ENCODE results near the gene HEG1.

Gene HEG1

GRCh38 chr3:125010393-125010792 lies 45.4 kb downstream of the HEG1 start:
- no peak for DNase-seq

- no peak for DNase-seq
Measured at GRCh38 chr3:125008766-125009165, 47.0 kb downstream of the HEG1 start.

- DNase-seq: no peak
Measured at GRCh38 chr3:125006291-125006731, 49.5 kb downstream of the HEG1 start.

- no peak for DNase-seq
Measured at GRCh38 chr3:125005676-125006075, 50.1 kb downstream of the HEG1 start.

- DNase-seq: no peak
Measured at GRCh38 chr3:125005222-125005621, 50.6 kb downstream of the HEG1 start.

GRCh38 chr3:125003859-125004595 lies 51.8 kb downstream of the HEG1 start:
- no peak for DNase-seq

GRCh38 chr3:125003369-125003853 lies 52.4 kb downstream of the HEG1 start:
- no peak for DNase-seq

- no peak for DNase-seq
Measured at GRCh38 chr3:125002414-125003368, 53.1 kb downstream of the HEG1 start.

- no peak for DNase-seq
Measured at GRCh38 chr3:125001557-125002413, 54.0 kb downstream of the HEG1 start.

GRCh38 chr3:125000661-125001060 lies 55.1 kb downstream of the HEG1 start:
- DNase-seq: no peak

- no peak for DNase-seq
Measured at GRCh38 chr3:124999897-125000435, 55.8 kb downstream of the HEG1 start.

- DNase-seq: no peak
Measured at GRCh38 chr3:124999317-124999716, 56.5 kb downstream of the HEG1 start.

GRCh38 chr3:124998247-124998630 lies 57.6 kb downstream of the HEG1 start:
- no peak for DNase-seq

GRCh38 chr3:124997303-124998246 lies 58.2 kb downstream of the HEG1 start:
- no peak for DNase-seq

GRCh38 chr3:124995460-124995994 lies 60.3 kb downstream of the HEG1 start:
- DNase-seq: peak; percentile 25 to 41

- no peak for DNase-seq
Measured at GRCh38 chr3:124993466-124993865, 62.3 kb downstream of the HEG1 start.

- no peak for DNase-seq
Measured at GRCh38 chr3:124992041-124992440, 63.8 kb downstream of the HEG1 start.

GRCh38 chr3:124986192-124987143 lies 69.3 kb downstream of the HEG1 start:
- DNase-seq: no peak

GRCh38 chr3:124985349-124985748 lies 70.4 kb downstream of the HEG1 start:
- DNase-seq: no peak

GRCh38 chr3:124984754-124985153 lies 71.0 kb downstream of the HEG1 start:
- no peak for DNase-seq

Data from activated CD4-positive, alpha-beta T cell treated with anti-CD3 and anti-CD28 coated beads for 4 hours (primary cell).